ENCODE data around the gene AK3. TPM values are rescaled to one million over a fixed set of nuclear protein-coding genes. Genes with fewer than 3 reads are reported as not detected.

AK3 gene
- total and polyA plus RNA-seq, 2 of the 8 experiments (the other 6 are each of a cell fraction or from before 2014, with no cell fraction given), result 8.9 to 30.0 TPM

DNA sequence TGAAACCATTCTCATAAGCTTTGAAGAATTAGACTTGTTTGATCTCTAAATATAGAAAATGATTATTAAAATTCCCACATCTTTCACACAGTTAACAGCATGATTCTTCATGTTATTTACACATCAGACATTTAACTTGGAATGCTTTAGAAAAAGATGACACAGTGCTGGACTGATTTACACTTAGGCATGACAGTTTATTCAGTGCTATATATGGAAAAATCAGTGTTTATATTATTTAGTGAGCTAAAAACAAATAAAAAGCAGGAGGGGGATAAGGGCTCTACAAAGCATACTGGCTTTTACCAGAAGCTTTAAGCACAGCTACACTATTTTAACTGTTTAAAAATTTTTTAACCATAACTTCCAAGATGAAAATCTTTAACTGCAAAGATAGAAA, 31.6 kb downstream of the AK3 start (continued):
- TF ChIP-seq SIN3A (conservative IDR thresholded peaks at IDR 0.05 in 1 of 2, IDR thresholded peaks at IDR 0.05 in 1 of 2; ENCODE audit: low read depth in 1 of 2, low read length in 2 of 2), result no peak

Measured in H1 (cell line).